GM20000 (cell line): ENCODE data around the gene CNTN4.

Experiments used
- DNase-seq: peaks from one replicate; pipeline ENCODE4 v3.0.0; 2012; ENCODE audit warnings: low spot score
- CTCF ChIP-seq: IDR thresholded peaks from 2 replicates; pipeline ENCODE4 v1.5.1; 2012; ENCODE audit warnings: mild to moderate bottlenecking, control low read depth; ENCODE audit errors: extremely low read depth, missing control alignments

CNTN4 gene

GRCh38 chr3:2180634-2181033 is 82.0 kb downstream of the CNTN4 start:
- TF ChIP-seq CTCF = no peak
- no peak for DNase-seq

- DNase-seq = no peak
- TF ChIP-seq CTCF = no peak
Observed at GRCh38 chr3:2198776-2199279, 100.2 kb downstream of the CNTN4 start.

GRCh38 chr3:2204054-2204453 is 105.4 kb downstream of the CNTN4 start:
- TF ChIP-seq CTCF = no peak

GRCh38 chr3:2205692-2206091 is 107.0 kb downstream of the CNTN4 start:
- DNase-seq = no peak
- no peak for TF ChIP-seq CTCF

More at GRCh38 chr3:2204054-2204453, 105.4 kb downstream of the CNTN4 start:
- DNase-seq = no peak

- TF ChIP-seq CTCF = no peak
- DNase-seq = no peak
Observed at GRCh38 chr3:2206536-2206935, 107.9 kb downstream of the CNTN4 start.

- DNase-seq = no peak
- TF ChIP-seq CTCF = no peak
Observed at GRCh38 chr3:2211568-2211967, 112.9 kb downstream of the CNTN4 start.

- no peak for TF ChIP-seq CTCF
- no peak for DNase-seq
Observed at GRCh38 chr3:2212206-2212605, 113.5 kb downstream of the CNTN4 start.
